Activated naive CD4-positive, alpha-beta T cell treated with anti-CD3 and anti-CD28 coated beads for 36 hours (primary cell): ENCODE data around the gene TAS2R13. TPM values are rescaled to one million over a fixed set of nuclear protein-coding genes. Genes with fewer than 3 reads are reported as not detected.

Experiments used
- total RNA-seq, 2 experiments: library from RNA; stranded (reverse); gene quantifications; one replicate each; pipeline ENCODE4 v1.2.3, GENCODE V29; 2021

The TAS2R13 gene
- total RNA-seq, 2 experiments from 2014 or later, result 0.17 TPM; not detected in 1

Other genes starting within 250 kb of the TAS2R13 start
- gene STYK1, start 235.5 kb downstream of the TAS2R13 start, total RNA-seq, result not detected
- 100 to 1,000 TPM; 192 to 219 TPM for gene YBX3, start 186.2 kb downstream of the TAS2R13 start, total RNA-seq
- not detected for gene TAS2R7, start 106.9 kb downstream of the TAS2R13 start, total RNA-seq
- gene TAS2R8, start 102.3 kb downstream of the TAS2R13 start, total RNA-seq, result not detected
- gene TAS2R9, start 99.4 kb downstream of the TAS2R13 start, total RNA-seq, result not detected
- not detected for gene TAS2R10, start 83.2 kb downstream of the TAS2R13 start, total RNA-seq
- not detected for gene PRR4, start 60.1 kb downstream of the TAS2R13 start, total RNA-seq
- gene PRH1, start 25.3 kb downstream of the TAS2R13 start, total RNA-seq, result 1 to 10 TPM; 4.8 to 7.4 TPM
- not detected for gene PRH2, start 19.7 kb upstream of the TAS2R13 start, total RNA-seq
- gene TAS2R14, start 29.7 kb upstream of the TAS2R13 start, total RNA-seq, result under 1 TPM; 0.36 to 0.49 TPM
- under 1 TPM in 1 of 2 experiments, not detected in 1; 0.36 TPM for gene TAS2R50, start 77.3 kb upstream of the TAS2R13 start, total RNA-seq
- gene TAS2R20, start 88.7 kb upstream of the TAS2R13 start, total RNA-seq, result under 1 TPM; 0.54 to 0.60 TPM
- gene TAS2R19, start 113.1 kb upstream of the TAS2R13 start, total RNA-seq, result under 1 TPM; 0.77 to 0.98 TPM
- gene TAS2R31, start 121.8 kb upstream of the TAS2R13 start, total RNA-seq, result 1 to 10 TPM; 1.1 to 1.4 TPM
- under 1 TPM; 0.27 to 0.31 TPM for gene TAS2R46, start 152.7 kb upstream of the TAS2R13 start, total RNA-seq
- under 1 TPM in 1 of 2 experiments, not detected in 1; 0.26 TPM for gene TAS2R43, start 182.8 kb upstream of the TAS2R13 start, total RNA-seq
- gene TAS2R30, start 225.1 kb upstream of the TAS2R13 start, total RNA-seq, result 1 to 10 TPM; 1.5 to 1.6 TPM